Ammon's horn (tissue), 1 donor: ENCODE results near the gene IFNAR1.
"Not testable (repeated sequence)": the region's sequence is repeated elsewhere in the genome, so short reads cannot be mapped to it uniquely, and the experiment has no call there.

ENCODE experiments used
- DNase-seq: peaks from one replicate; pipeline ENCODE4 v3.0.0-alpha.2; 2016; ENCODE audit warnings: low spot score

IFNAR1 gene

GRCh38 chr21:33377221-33377920 is 52.6 kb downstream of the IFNAR1 start:
- no peak for DNase-seq

- DNase-seq: no peak
These were observed 53.3 kb downstream of the IFNAR1 start for GRCh38 chr21:33378081-33378480.

GRCh38 chr21:33379934-33380333 is 55.2 kb downstream of the IFNAR1 start:
- peak; percentile 59 for DNase-seq

GRCh38 chr21:33380483-33380998 is 55.8 kb downstream of the IFNAR1 start:
- DNase-seq: peak; percentile 92

GRCh38 chr21:33381381-33381780 is 56.6 kb downstream of the IFNAR1 start:
- DNase-seq: not testable (repeated sequence)

- DNase-seq: peak; percentile 53
These were observed 58.5 kb downstream of the IFNAR1 start for GRCh38 chr21:33383056-33383888.

- DNase-seq: no peak
These were observed 60.1 kb downstream of the IFNAR1 start for GRCh38 chr21:33384841-33385331.

GRCh38 chr21:33386222-33386784 is 61.5 kb downstream of the IFNAR1 start:
- DNase-seq: no peak

GRCh38 chr21:33387294-33387693 is 62.5 kb downstream of the IFNAR1 start:
- no peak for DNase-seq

- no peak for DNase-seq
These were observed 63.4 kb downstream of the IFNAR1 start for GRCh38 chr21:33388188-33388587.

- no peak for DNase-seq
These were observed 65.7 kb downstream of the IFNAR1 start for GRCh38 chr21:33390479-33390878.

GRCh38 chr21:33391656-33392055 is 66.9 kb downstream of the IFNAR1 start:
- DNase-seq: no peak

GRCh38 chr21:33392284-33392985 is 67.7 kb downstream of the IFNAR1 start:
- DNase-seq: no peak

GRCh38 chr21:33393348-33393747 is 68.6 kb downstream of the IFNAR1 start:
- DNase-seq: no peak

- peak; percentile 49 for DNase-seq
These were observed 69.5 kb downstream of the IFNAR1 start for GRCh38 chr21:33394260-33394659.

GRCh38 chr21:33395891-33396331 is 71.1 kb downstream of the IFNAR1 start:
- DNase-seq: no peak

- DNase-seq: no peak
These were observed 71.7 kb downstream of the IFNAR1 start for GRCh38 chr21:33396436-33396835.

- DNase-seq: no peak
These were observed 72.2 kb downstream of the IFNAR1 start for GRCh38 chr21:33396951-33397350.

GRCh38 chr21:33397717-33398116 is 72.9 kb downstream of the IFNAR1 start:
- DNase-seq: no peak

GRCh38 chr21:33398361-33398760 is 73.6 kb downstream of the IFNAR1 start:
- DNase-seq: no peak

GRCh38 chr21:33401630-33401992 is 76.8 kb downstream of the IFNAR1 start:
- peak; percentile 39 for DNase-seq
